ENCODE results near the gene DHRSX. TPM values are rescaled to one million over a fixed set of nuclear protein-coding genes. Genes with fewer than 3 reads are reported as not detected.
"Not testable (repeated sequence)": the region's sequence is repeated elsewhere in the genome, so short reads cannot be mapped to it uniquely, and the experiment has no call there.

Gene DHRSX
- total RNA-seq, 1 donor from 2014 or later: 18.5 TPM

DNA sequence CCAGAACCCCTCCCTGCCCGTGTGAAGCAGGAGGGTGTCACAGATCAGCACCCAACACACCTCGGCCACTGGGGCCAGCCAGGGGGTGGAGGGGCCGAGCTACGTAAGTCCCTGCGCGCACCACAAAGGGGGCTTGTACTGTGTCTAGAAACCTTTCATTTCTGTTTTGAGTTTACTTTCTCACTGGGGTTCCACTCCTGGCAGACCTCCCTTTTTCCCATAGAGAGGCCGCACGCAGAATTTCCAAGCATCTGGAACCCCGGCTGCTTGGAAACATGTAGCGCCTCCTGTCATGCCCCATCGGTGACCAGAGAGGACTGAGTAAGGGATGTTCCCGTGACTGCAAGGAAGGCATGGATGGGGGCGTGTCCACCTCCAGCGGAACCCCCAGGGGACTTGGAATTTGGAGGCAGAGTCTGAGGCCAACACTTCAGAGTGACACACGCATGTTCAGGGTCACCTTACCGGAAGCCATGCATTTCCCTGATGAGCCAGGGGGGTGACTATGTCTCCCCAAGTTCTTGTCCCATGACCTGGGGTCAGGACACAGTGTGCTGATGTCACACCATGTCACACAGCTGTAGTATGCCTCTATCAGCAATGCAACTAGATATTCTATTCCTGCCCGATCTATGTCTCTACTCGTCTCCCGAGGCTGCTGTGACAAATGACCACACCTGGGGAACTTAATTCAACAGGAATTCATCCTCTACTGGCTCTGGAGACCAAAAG, 105.3 kb downstream of the DHRSX start:
- DNase-seq (ENCODE audit: low spot score): no peak

DNA sequence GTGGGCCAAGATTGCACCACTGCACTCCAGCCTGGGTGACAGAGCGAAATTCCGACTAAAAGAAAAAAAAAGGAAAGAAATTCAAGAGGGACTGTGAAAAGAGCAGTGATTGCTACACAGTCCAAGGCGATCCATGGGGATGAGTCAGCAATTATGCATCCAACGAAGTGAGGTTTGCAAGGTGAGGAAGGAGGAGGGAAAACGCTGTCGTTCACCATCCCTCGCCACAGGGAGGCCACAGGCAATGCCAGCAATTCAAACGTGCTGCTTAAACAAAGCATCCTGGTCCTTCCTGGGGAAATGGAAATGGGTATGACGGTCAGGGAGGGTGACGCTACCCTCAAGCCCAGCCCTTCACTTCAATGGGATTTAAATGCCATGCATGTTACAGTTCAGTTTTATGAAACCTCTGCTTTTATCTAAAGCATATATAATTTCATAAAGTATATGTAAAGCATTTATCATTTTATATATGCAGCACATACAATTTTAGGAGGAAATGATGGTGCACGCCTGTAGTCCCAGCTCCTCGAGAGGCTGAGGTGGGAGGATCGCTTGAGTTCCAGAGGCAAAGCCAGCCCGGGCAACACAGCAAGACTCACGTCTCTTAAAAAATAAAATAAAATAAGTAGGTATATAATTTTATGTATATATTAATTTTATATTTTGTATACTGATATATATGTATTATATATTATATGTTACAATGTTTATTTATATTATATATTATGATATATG, 108.7 kb downstream of the DHRSX start:
- DNase-seq (ENCODE audit: low spot score): no peak

DNA sequence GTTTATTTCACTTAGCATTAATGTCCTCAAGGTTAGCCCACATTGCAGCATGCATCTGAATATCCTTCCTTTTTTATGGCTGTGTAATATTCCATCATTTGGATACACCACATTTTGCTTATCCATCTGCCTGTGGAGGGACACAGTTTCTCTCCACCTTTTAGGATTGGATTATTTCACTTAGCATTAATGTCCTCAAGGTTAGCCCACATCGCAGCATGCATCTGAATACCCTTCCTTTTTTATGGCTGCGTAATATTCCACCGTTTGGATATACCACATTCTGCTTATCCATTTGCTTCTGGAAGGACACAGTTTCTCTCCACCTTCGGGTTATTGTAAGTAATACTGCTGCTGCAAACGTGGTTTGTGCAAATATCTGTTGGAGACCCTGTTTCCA, 110.0 kb downstream of the DHRSX start:
- no peak for DNase-seq (ENCODE audit: low spot score)

DNA sequence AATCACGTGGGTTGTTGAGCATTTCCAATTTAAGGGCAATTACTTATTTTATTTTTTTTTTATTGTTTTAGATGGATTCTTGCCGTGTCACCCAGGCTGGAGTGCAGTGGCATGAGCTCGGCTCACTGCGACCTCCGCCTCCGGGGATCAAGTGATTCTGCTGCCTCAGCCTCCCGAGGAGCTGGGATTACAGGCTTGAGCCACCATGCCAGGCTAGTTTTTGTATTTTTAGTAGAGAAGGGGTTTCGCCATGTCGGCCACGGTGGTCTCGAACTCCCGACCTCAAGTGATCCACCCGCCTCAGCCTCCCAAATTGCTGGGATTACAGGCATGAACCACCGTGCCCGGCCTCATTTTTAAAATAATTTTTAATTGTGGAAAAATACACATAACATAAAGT, 111.0 kb downstream of the DHRSX start:
- not testable (repeated sequence) for DNase-seq (ENCODE audit: low spot score)

GRCh38 chrX:2389324-2389723, 111.5 kb downstream of the DHRSX start:
- no peak for DNase-seq (ENCODE audit: low spot score)

- DNase-seq (ENCODE audit: low spot score): no peak
Measured at GRCh38 chrX:2388669-2389068, 112.1 kb downstream of the DHRSX start.

- DNase-seq (ENCODE audit: low spot score): no peak
Measured at GRCh38 chrX:2387614-2388239, 113.0 kb downstream of the DHRSX start.

DNA sequence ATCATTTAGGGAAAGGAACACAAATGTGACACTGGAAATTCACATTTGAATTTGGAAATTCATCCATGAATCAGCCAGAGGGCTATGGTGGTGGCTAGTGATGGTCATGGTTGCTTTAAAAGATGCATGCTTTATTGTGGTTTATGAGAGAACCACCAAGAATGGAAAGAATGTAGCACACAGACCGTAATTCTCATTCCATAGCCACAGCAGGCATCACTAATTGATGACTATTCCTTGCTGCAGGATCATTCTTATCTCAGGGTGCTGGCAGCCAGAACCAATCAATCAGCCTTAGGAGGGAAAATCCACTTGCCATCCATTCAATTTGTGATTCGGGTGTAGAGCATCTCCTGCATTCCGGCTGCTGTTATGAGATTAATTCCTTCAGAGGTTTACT, 115.6 kb downstream of the DHRSX start:
- no peak for DNase-seq (ENCODE audit: low spot score)

DNA sequence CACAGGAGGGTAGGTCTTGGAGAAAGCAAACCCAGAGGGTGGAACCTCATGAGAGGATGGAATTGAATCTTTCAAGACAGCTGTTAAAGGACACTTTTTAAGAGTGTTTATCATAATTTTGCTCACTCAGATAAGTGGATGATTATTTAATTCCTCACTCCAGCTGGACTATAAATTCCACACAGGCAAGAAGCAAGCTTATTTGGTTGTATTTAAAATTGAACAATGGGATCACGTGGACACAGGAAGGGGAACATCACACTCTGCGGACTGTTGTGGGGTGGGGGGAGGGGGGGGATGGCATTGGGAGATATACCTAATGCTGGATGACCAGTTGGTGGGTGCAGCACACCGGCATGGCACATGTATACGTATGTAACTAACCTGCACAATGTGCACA, 116.3 kb downstream of the DHRSX start:
- no peak for DNase-seq (ENCODE audit: low spot score)

- no peak for DNase-seq (ENCODE audit: low spot score)
Measured at GRCh38 chrX:2383735-2384134, 117.0 kb downstream of the DHRSX start.

DNA sequence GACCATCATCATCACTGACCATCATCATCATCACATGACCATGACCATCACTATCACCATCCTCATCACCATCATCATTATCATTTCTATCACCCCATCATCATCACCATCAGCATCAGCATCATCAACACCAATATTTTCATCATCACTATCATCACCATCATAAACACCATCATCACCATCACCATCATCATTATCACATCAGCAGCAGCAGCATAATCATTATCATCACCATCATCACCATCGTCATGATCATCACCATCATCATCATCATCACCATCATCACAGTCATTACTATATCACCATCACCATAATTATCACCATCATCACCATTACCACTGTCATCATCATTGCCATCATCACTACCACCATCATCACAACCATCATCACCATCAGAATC, 117.6 kb downstream of the DHRSX start:
- no peak for DNase-seq (ENCODE audit: low spot score)

DNA sequence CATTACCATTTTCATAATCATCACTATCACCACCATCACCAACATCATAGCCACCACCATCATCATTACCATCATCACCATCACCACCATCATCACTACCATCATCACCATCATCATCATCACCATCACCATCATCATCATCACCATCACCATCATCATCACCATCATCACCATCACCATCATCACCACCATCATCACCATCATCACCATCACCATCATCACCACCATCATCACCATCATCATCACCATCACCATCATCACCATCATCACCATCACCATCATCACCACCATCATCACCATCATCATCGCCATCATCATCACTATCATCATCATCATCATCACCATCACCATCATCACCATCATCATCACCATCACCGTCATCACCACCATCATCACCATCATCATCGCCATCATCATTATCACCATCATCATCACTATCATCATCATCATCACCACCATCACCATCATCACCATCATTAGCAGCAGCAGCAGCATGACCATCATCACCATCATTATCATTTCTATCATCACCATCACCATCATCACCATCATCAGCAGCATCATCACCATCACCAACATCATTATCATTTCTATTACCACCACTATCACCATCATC, 118.2 kb downstream of the DHRSX start:
- not testable (repeated sequence) for DNase-seq (ENCODE audit: low spot score)

GRCh38 chrX:2376166-2376565, 124.6 kb downstream of the DHRSX start:
- no peak for DNase-seq (ENCODE audit: low spot score)

DNA sequence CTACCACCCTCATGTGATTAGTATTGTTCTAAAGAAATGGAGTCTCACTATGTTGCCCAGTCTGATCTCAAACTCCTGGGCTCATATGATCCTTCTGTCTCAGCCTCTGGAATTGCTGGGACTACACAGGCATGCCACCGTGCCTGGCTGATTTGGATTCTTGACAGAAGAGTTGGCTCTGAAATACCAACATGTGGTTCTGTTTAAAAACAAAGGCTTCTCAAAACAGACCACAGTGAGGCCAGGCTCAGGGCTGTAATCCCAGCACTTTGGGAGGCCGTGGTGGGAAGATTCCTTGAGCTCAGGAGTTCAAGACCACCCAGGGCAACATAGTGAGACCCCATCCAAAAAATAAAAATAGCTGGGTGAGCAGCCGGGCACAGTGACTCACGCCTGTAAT, 126.7 kb downstream of the DHRSX start:
- DNase-seq (ENCODE audit: low spot score): no peak

- DNase-seq (ENCODE audit: low spot score): no peak
Measured at GRCh38 chrX:2373615-2374014, 127.2 kb downstream of the DHRSX start.

DNA sequence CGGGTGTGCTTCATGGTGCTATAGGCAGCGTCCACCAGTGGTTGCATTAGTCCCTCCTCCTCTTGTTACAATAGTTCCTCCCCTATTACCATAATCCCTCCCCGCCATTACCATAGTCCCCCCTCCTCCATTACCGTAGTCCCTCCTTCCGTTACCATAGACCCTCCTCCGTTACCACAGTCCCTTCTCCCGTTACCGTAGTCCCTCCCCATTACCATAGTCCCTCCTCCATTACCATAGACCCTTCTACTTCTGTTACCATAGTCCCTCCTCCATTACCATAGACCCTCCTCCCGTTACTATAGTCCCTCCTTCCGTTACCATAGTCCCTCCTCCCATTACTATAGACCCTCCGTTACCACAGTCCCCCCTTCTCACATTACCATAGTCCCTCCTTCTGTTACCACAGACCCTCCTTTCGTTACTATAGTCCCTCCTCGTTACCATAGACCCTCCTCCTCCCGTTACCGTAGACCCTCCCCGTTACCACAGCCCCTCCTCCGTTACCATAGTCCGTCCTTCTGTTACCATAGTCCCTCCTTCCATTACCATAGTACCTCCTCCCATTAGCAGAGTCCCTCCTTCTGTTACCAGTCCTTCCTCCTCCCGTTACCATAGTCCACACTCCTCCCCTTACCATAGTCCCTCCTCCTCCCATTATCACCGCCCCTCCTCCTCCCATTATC, 129.6 kb downstream of the DHRSX start:
- DNase-seq (ENCODE audit: low spot score): no peak

DNA sequence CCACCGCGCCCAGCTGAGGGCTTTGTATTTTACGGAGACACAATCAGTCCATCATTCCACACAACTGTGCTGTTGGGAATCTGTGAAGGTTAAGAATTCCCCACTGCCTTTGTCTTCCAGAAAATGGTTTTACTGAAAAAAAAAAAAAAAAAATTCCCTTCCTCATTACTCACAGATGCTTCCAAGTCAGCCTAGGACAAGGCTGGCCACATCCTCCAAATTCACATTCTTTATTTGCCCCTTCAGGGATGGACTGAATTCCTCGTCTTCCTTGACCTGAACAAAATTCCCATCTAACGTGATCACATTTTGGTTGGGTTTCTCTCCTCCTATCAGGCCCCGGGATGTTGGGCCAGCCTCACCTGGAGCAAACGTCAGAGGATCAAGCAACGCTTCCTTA, 130.3 kb downstream of the DHRSX start:
- DNase-seq (ENCODE audit: low spot score): no peak

DNA sequence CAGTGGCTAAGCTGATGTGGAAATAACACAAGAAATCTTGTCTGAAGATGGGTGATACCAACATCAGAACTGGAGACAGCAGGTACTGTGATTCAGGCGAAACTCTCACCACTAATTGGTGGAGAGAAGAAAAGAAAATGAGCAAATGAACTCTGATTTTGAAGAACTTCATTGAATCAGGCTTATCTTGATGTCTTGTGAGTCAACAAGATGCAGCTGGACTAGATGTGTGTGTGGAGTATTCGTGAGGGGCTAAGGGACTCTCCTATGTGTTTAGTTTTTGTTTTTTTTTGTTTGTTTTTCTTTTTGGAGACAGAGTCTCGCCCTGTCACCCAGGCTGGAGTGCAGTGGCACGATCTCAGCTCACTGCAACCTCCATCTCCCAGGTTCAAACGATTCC, 131.6 kb downstream of the DHRSX start:
- no peak for DNase-seq (ENCODE audit: low spot score)

- no peak for DNase-seq (ENCODE audit: low spot score)
Measured at GRCh38 chrX:2360731-2361130, 140.0 kb downstream of the DHRSX start.

DNA sequence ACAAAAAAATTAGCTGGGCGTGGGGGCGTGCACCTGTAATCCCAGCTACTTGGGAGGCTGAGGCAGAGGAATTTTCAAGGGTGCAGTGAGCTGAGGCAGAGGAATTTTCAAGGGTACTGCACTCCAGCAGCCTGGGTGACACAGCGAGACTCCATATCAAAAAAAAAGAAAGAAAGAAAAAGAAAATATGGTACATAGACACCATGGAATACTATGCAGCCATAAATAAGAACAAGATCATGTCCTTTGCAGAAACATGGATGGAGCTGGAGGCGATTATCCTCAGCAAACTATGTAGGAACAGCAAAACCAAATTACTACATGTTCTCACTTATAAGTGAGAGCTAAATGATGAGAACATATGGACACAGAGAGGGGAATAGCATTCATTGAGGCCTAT, 141.3 kb downstream of the DHRSX start:
- not testable (repeated sequence) for DNase-seq (ENCODE audit: low spot score)

DNA sequence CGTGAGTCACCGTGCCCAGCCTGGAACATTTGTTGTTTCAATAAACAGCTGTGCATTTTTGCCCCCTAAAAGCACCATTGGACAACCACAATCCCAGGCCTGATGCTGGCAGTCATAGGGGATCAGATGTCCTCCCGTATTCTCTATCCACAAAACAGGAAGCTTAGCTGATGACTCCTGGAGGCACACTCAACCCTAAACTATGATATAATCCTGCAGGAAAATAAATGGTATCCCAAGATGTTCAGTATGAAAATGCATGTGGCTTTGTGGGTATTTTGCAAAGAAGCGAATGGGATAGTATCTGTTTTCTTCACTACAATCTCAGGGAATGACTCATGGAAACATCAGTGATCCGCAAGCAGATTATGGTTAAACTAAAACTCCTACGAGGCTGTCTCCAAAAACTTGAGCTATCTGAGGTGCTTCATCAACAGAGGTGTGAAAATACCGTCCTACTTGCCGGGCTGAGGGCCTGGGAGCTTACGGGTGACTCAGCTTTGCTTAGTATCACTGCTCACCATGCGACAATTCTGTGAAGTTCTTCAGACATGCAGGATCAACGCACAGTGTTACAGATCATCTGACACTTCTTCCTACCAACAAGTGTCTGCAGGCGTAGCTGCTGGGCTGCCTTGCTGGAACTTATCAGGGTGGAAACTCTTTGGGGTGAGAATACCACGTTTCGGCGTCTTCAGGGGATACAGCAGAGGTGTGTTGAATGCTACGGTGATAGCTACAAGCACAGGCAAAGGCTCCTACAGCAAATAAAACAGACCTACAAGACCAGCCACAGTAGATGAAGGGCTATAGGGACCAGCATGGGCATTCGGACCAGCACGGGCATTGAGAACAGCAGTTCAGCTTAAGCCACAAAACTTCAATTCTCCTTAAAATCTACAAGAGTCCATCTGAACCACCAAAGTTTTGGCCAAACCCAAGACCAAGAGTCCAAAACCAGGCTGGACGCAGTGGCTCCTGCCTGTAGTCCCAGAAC, 148.5 kb downstream of the DHRSX start:
- no peak for DNase-seq (ENCODE audit: low spot score)

Data from ureter (tissue), 1 donor.